GM12874 (cell line): ENCODE results near the gene KSR1.

Source experiments
- TF ChIP-seq, protein P1 (sequence below): IDR thresholded peaks from 2 replicates; pipeline ENCODE4 v1.5.1; 2011; ENCODE audit warnings: low read depth, mild to moderate bottlenecking, control low read depth, low read length, moderate library complexity; ENCODE audit not compliant: insufficient read depth

KSR1 gene

GRCh38 chr17:27477050-27477888, 21.0 kb downstream of the KSR1 start:
- TF ChIP-seq, protein P1, sequence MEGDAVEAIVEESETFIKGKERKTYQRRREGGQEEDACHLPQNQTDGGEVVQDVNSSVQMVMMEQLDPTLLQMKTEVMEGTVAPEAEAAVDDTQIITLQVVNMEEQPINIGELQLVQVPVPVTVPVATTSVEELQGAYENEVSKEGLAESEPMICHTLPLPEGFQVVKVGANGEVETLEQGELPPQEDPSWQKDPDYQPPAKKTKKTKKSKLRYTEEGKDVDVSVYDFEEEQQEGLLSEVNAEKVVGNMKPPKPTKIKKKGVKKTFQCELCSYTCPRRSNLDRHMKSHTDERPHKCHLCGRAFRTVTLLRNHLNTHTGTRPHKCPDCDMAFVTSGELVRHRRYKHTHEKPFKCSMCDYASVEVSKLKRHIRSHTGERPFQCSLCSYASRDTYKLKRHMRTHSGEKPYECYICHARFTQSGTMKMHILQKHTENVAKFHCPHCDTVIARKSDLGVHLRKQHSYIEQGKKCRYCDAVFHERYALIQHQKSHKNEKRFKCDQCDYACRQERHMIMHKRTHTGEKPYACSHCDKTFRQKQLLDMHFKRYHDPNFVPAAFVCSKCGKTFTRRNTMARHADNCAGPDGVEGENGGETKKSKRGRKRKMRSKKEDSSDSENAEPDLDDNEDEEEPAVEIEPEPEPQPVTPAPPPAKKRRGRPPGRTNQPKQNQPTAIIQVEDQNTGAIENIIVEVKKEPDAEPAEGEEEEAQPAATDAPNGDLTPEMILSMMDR: no peak

DNA sequence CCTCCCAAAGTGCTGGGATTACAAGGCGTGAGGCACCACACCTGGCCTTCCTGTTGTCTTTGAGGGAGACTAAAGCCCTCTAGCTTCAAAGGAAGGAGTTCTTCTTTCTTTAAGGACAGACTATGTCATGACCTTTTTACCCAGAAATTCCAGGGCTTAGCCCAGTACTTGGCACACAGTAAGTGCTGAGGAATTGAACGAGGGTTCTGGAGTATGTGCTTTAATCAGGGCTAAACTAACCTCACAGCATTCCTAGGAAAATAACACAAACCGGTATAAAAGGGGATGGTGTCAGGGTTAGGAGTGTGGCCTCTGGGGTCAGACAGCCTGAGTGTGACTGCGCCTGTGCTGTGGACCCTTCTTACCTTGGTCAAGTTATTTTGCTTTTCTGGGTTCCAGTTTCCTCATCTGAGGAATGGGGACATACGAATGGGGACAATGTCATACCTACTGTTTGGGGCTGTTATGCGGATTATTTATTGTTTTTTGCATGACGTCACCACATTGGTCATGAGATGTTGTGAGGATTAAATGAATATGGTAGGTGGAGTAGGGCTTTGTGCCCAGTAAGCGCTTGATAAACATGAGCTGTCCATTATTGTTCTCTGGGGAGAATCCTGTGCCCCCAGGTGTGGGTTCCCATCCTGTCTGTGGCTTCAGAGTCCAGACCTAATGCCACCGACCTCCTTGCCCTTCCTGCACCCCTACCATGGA, 21.9 kb downstream of the KSR1 start:
- TF ChIP-seq, protein P1: no peak

GRCh38 chr17:27478901-27479538, 22.8 kb downstream of the KSR1 start:
- TF ChIP-seq, protein P1: no peak

DNA sequence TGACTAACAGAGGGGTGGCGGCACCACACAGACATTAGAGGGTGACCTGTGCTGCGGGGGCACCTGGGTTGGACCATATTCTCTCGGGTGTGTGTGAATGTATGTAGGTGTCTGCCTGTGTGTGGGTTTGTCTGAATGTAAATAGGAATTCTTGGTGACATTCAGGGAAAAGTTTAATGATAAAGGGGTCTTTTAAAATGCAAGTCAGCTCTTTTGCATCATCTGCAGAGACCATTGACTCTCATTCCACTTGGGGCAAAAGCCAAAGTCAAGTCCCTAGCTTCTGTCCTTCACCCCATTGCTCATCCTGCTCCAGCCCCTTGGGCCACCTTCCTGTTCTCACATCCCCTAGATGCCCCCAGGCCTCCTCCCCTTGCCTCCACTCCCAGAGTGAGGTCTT, 23.6 kb downstream of the KSR1 start:
- TF ChIP-seq, protein P1: no peak

- TF ChIP-seq, protein P1: no peak
These were observed 24.5 kb downstream of the KSR1 start for GRCh38 chr17:27480699-27481098.

DNA sequence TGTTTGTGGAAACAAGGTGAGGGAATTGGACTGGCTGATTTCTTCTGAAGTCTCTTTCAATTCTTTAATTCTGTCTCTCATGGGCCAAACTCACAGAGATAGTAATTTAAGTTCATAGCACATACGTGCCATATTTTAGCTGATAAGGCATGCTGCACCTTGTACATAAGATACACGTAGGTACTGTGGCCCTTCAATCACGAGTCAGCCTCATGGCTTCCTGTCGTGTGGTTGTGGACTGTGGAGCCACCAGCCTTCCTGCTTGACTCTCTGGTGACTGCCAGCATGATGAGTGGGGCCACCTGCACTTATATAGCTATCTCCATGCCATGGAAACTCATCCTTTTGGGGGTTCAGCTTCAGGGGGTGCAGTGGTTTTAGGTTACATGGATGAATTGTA, 25.1 kb downstream of the KSR1 start:
- TF ChIP-seq, protein P1: no peak

GRCh38 chr17:27485125-27485524, 28.9 kb downstream of the KSR1 start:
- TF ChIP-seq, protein P1: no peak
